Measurements from ENCODE around the gene SMAD7.

SMAD7 gene

GRCh38 chr18:48904091-48904490 is 46.7 kb downstream of the SMAD7 start:
- DNase-seq (ENCODE audit: extremely low spot score) = no peak
- CTCF ChIA-PET = no interaction called here
- POLR2A ChIA-PET = interaction anchor here (0.8 kb wide), 1 partner anchor 641 kb away, joined by 3 read pairs; no protein-coding TSS in a partner anchor
- no peak for TF ChIP-seq ARNT (IDR thresholded peaks at IDR 0.05)
- no peak for TF ChIP-seq LEF1 (IDR thresholded peaks at IDR 0.05; ENCODE audit: borderline replicate concordance)
- no peak for TF ChIP-seq NFRKB (IDR thresholded peaks at IDR 0.05)
- no peak for TF ChIP-seq SUZ12 (IDR thresholded peaks at IDR 0.05)
- no peak for TF ChIP-seq BHLHE40 (IDR thresholded peaks at IDR 0.05; ENCODE audit: borderline replicate concordance)
- no peak for TF ChIP-seq HDGF (IDR thresholded peaks at IDR 0.05; ENCODE audit: borderline replicate concordance)
- no peak for TF ChIP-seq TARDBP (IDR thresholded peaks at IDR 0.05)
- TF ChIP-seq ELF4 (IDR thresholded peaks at IDR 0.05) = no peak
- TF ChIP-seq L3MBTL2 (conservative IDR thresholded peaks at IDR 0.05) = no peak
- TF ChIP-seq SP1 (IDR thresholded peaks at IDR 0.05) = no peak
- no peak for TF ChIP-seq FOXK2 (IDR thresholded peaks at IDR 0.05)
- TF ChIP-seq ZNF384 (IDR thresholded peaks at IDR 0.05) = no peak
- no peak for TF ChIP-seq CTBP1 (IDR thresholded peaks at IDR 0.05; ENCODE audit: borderline replicate concordance)
- no peak for TF ChIP-seq PKNOX1 (IDR thresholded peaks at IDR 0.05)
- TF ChIP-seq FOXM1 (IDR thresholded peaks at IDR 0.05; ENCODE audit: borderline replicate concordance) = no peak
- no peak for TF ChIP-seq FOXA1 (IDR thresholded peaks at IDR 0.05)

GRCh38 chr18:48902856-48903601 is 47.7 kb downstream of the SMAD7 start:
- POLR2A ChIA-PET = no interaction called here

GRCh38 chr18:48902023-48902855 is 48.5 kb downstream of the SMAD7 start:
- peak; percentile 72 for DNase-seq (ENCODE audit: extremely low spot score)
- TF ChIP-seq FOXK2 (IDR thresholded peaks at IDR 0.05) (no peak), TARDBP (IDR thresholded peaks at IDR 0.05) (no peak), ARNT (IDR thresholded peaks at IDR 0.05) (no peak), FOXA1 (IDR thresholded peaks at IDR 0.05) (no peak), FOXM1 (IDR thresholded peaks at IDR 0.05; ENCODE audit: borderline replicate concordance) (no peak)
- ChIA-PET CTCF (interaction anchor here (0.5 kb wide), 1 partner anchor 53 kb away, joined by 3 read pairs; no protein-coding TSS in a partner anchor), POLR2A (interaction anchor here (0.5 kb wide), 1 partner anchor 672 kb away, joined by 3 read pairs; no protein-coding TSS in a partner anchor)

More at GRCh38 chr18:48902856-48903601, 47.7 kb downstream of the SMAD7 start:
- CTCF ChIA-PET = no interaction called here
- TF ChIP-seq TARDBP (IDR thresholded peaks at IDR 0.05) (no peak), SP1 (IDR thresholded peaks at IDR 0.05) (no peak), BHLHE40 (IDR thresholded peaks at IDR 0.05; ENCODE audit: borderline replicate concordance) (no peak), FOXK2 (IDR thresholded peaks at IDR 0.05) (no peak), SUZ12 (IDR thresholded peaks at IDR 0.05) (no peak), CTBP1 (IDR thresholded peaks at IDR 0.05; ENCODE audit: borderline replicate concordance) (no peak), ARNT (IDR thresholded peaks at IDR 0.05) (no peak), HDGF (IDR thresholded peaks at IDR 0.05; ENCODE audit: borderline replicate concordance) (no peak)
- no peak for DNase-seq (ENCODE audit: extremely low spot score)

GRCh38 chr18:48901145-48902022 is 49.4 kb downstream of the SMAD7 start:
- CTCF ChIA-PET = interaction anchor here (0.5 kb wide), 1 partner anchor 52 kb away, joined by 3 read pairs; no protein-coding TSS in a partner anchor
- TF ChIP-seq SP1 (IDR thresholded peaks at IDR 0.05) (no peak), FOXK2 (IDR thresholded peaks at IDR 0.05) (no peak), PKNOX1 (IDR thresholded peaks at IDR 0.05) (no peak), HDGF (IDR thresholded peaks at IDR 0.05; ENCODE audit: borderline replicate concordance) (no peak), ZNF384 (IDR thresholded peaks at IDR 0.05) (no peak), FOXA1 (IDR thresholded peaks at IDR 0.05) (no peak), SUZ12 (IDR thresholded peaks at IDR 0.05) (no peak), L3MBTL2 (conservative IDR thresholded peaks at IDR 0.05) (no peak), ARNT (IDR thresholded peaks at IDR 0.05) (no peak), BHLHE40 (IDR thresholded peaks at IDR 0.05; ENCODE audit: borderline replicate concordance) (no peak), NFRKB (IDR thresholded peaks at IDR 0.05) (no peak), CTBP1 (IDR thresholded peaks at IDR 0.05; ENCODE audit: borderline replicate concordance) (no peak)
- POLR2A ChIA-PET = interaction anchor here (0.5 kb wide), 1 partner anchor 673 kb away, joined by 3 read pairs; no protein-coding TSS in a partner anchor
- DNase-seq (ENCODE audit: extremely low spot score) = no peak

- ChIA-PET POLR2A (no interaction called here), CTCF (no interaction called here)
- no peak for DNase-seq (ENCODE audit: extremely low spot score)
- TF ChIP-seq PKNOX1 (IDR thresholded peaks at IDR 0.05) = no peak
Measured at GRCh38 chr18:48900469-48900868, 50.3 kb downstream of the SMAD7 start.
